HG02588 (cell line): ENCODE measurements around the gene LEFTY1.

Experiments used
- ATAC-seq: cut with Tn5 transposase; IDR thresholded peaks from one replicate; pipeline ENCODE4 v1.9.1; 2021; ENCODE audit warnings: mild to moderate bottlenecking, moderate library complexity; ENCODE audit not compliant: unreplicated experiment

The LEFTY1 gene

GRCh38 chr1:225917101-225917500 lies 28.2 kb upstream of the LEFTY1 start:
- no peak for ATAC-seq

GRCh38 chr1:225915538-225915991 lies 26.6 kb upstream of the LEFTY1 start:
- no peak for ATAC-seq

- ATAC-seq: no peak
These were observed 26.0 kb upstream of the LEFTY1 start for GRCh38 chr1:225914947-225915346.

- ATAC-seq: no peak
These were observed 25.4 kb upstream of the LEFTY1 start for GRCh38 chr1:225914391-225914790.

GRCh38 chr1:225911191-225912130 lies 22.5 kb upstream of the LEFTY1 start:
- no peak for ATAC-seq

GRCh38 chr1:225909477-225909876 lies 20.5 kb upstream of the LEFTY1 start:
- ATAC-seq: no peak

GRCh38 chr1:225908773-225909172 lies 19.8 kb upstream of the LEFTY1 start:
- ATAC-seq: no peak

- ATAC-seq: no peak
These were observed 19.2 kb upstream of the LEFTY1 start for GRCh38 chr1:225908013-225908640.

- no peak for ATAC-seq
These were observed 18.4 kb upstream of the LEFTY1 start for GRCh38 chr1:225907341-225907740.

GRCh38 chr1:225906467-225906866 lies 17.5 kb upstream of the LEFTY1 start:
- no peak for ATAC-seq

GRCh38 chr1:225903623-225904022 lies 14.7 kb upstream of the LEFTY1 start:
- no peak for ATAC-seq

- ATAC-seq: no peak
These were observed 10.3 kb upstream of the LEFTY1 start for GRCh38 chr1:225899044-225899925.

GRCh38 chr1:225897595-225898514 lies 8.9 kb upstream of the LEFTY1 start:
- ATAC-seq: no peak

GRCh38 chr1:225896937-225897549 lies 8.1 kb upstream of the LEFTY1 start:
- peak; percentile 100 for ATAC-seq

GRCh38 chr1:225896494-225896893 lies 7.5 kb upstream of the LEFTY1 start:
- no peak for ATAC-seq

GRCh38 chr1:225892307-225892706 lies 3.4 kb upstream of the LEFTY1 start:
- no peak for ATAC-seq

- no peak for ATAC-seq
These were observed 2.5 kb upstream of the LEFTY1 start for GRCh38 chr1:225891229-225891972.

GRCh38 chr1:225890346-225891228 lies 1.6 kb upstream of the LEFTY1 start:
- no peak for ATAC-seq
